NB4 (cell line): ENCODE measurements around the gene RBM26.

Experiments used
- POLR2A ChIP-seq: IDR thresholded peaks from 2 replicates; pipeline ENCODE4 v1.6.1; 2011; ENCODE audit warnings: mild to moderate bottlenecking; ENCODE audit not compliant: insufficient read length; ENCODE audit errors: extremely low read depth
- TF ChIP-seq, protein P1 (sequence below): IDR thresholded peaks from one replicate; pipeline ENCODE4 v1.5.1; 2012; ENCODE audit warnings: low read depth, low read length
- TF ChIP-seq, protein P2 (sequence below): IDR thresholded peaks from 2 replicates; pipeline ENCODE4 v1.6.1; 2011; ENCODE audit warnings: low read depth, low read length

DNA sequence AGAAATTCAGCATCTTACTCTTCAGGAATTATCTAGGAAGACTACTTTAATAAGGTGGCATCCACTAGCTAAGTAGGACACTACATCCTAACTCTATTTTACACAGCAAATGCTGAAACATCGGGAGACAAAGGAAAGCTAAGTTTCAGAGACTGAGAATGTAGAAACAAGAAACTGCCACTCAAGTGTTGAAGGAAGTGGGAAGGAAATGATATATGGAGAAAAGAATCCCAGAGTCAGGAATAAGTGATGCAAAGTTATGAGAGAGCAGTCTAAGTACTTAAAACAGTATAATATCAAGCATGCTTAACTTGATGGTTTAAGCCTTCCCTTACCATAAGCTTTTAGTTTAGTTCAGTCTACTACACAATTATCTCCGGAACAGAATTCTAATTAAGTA lies 52.4 kb downstream of the RBM26 start:
- no peak for TF ChIP-seq POLR2A
- TF ChIP-seq, protein P1, sequence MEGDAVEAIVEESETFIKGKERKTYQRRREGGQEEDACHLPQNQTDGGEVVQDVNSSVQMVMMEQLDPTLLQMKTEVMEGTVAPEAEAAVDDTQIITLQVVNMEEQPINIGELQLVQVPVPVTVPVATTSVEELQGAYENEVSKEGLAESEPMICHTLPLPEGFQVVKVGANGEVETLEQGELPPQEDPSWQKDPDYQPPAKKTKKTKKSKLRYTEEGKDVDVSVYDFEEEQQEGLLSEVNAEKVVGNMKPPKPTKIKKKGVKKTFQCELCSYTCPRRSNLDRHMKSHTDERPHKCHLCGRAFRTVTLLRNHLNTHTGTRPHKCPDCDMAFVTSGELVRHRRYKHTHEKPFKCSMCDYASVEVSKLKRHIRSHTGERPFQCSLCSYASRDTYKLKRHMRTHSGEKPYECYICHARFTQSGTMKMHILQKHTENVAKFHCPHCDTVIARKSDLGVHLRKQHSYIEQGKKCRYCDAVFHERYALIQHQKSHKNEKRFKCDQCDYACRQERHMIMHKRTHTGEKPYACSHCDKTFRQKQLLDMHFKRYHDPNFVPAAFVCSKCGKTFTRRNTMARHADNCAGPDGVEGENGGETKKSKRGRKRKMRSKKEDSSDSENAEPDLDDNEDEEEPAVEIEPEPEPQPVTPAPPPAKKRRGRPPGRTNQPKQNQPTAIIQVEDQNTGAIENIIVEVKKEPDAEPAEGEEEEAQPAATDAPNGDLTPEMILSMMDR: no peak
- TF ChIP-seq, protein P2, sequence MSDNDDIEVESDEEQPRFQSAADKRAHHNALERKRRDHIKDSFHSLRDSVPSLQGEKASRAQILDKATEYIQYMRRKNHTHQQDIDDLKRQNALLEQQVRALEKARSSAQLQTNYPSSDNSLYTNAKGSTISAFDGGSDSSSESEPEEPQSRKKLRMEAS: no peak
